Coronary artery (tissue), 2 donors: Measurements from ENCODE around the gene TREH.

Source experiments
- DNase-seq: peaks from one replicate; pipeline ENCODE4 v3.0.0-alpha.2; 2017; ENCODE audit warnings: low spot score
- H3K27ac ChIP-seq, 2 donors: fragments of 200-600 bp; sonication (generic); one replicate each; pipeline ENCODE4 v1.5.1; 2016 to 2019
- H3K4me3 ChIP-seq: fragments of 200-600 bp; sonication (generic); 2 replicates; pipeline ENCODE4 v1.5.1; 2016; ENCODE audit warnings: mild to moderate bottlenecking, moderate library complexity
- TF ChIP-seq, protein P1 (sequence below): fragments of 200-600 bp; sonication (generic); IDR thresholded peaks from one replicate; pipeline ENCODE4 v1.5.1; 2019; ENCODE audit warnings: antibody characterized with exemption

TREH gene

DNA sequence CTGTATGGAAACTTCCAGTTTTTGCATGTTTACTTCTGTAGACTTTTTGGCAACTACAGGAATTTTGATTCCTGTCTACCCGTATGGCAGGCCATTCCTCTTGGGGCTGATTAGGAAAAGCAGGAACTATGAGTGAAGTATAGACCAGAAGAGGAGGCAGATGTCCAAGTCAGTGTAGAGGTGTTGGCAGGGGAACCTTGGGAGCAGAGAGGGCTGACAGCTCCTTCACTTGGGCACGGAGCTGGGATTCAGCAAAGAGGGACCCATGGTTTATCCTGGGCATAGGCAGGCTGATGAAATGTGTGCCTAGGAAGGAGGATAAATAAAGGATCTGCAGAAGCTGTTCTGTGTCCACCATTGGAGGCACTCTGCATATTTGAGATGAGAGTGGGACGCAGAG lies 33.1 kb downstream of the TREH start:
- DNase-seq: no peak

DNA sequence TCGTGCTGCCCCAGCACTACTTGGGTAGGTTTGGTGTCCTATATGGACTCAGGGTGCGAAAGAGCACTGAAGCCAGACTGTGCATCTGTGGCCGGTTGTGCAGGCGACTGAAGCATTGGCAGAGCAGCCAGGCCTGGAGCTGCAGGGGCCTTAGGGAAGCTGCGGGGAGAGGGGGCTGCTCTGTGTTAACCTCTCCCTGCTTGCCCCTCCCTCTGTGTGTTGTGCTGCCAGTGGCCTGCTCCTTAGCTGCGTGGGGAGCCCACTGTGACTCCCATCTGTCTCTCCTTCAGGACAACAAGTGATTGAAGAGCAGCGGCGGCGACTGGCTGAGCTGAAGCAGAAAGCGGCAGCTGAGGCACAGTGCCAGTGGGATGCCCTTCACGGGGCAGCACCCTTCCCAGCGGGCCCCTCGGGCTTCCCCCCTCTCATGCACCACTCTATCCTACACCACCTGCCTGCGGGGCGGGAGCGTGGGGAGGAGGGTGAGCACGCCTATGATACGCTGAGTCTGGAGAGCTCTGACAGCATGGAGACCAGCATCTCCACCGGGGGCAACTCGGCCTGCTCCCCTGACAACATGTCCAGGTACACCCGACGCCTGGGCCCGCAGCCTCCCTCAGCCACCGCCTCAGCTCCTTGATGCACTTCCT lies 34.3 kb downstream of the TREH start:
- no peak for DNase-seq
- peak overlapping the region in 1 of 2 donors; percentile 28 for H3K27ac ChIP-seq
- TF ChIP-seq, protein P1, sequence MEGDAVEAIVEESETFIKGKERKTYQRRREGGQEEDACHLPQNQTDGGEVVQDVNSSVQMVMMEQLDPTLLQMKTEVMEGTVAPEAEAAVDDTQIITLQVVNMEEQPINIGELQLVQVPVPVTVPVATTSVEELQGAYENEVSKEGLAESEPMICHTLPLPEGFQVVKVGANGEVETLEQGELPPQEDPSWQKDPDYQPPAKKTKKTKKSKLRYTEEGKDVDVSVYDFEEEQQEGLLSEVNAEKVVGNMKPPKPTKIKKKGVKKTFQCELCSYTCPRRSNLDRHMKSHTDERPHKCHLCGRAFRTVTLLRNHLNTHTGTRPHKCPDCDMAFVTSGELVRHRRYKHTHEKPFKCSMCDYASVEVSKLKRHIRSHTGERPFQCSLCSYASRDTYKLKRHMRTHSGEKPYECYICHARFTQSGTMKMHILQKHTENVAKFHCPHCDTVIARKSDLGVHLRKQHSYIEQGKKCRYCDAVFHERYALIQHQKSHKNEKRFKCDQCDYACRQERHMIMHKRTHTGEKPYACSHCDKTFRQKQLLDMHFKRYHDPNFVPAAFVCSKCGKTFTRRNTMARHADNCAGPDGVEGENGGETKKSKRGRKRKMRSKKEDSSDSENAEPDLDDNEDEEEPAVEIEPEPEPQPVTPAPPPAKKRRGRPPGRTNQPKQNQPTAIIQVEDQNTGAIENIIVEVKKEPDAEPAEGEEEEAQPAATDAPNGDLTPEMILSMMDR: no peak
- no peak overlapping the region for H3K4me3 ChIP-seq

More for the DNA sequence above, 33.1 kb downstream of the TREH start:
- H3K27ac ChIP-seq: no peak overlapping the region
- TF ChIP-seq, protein P1: no peak
- H3K4me3 ChIP-seq: no peak overlapping the region

- no peak for DNase-seq
- Histone ChIP-seq H3K4me3 (no peak overlapping the region), H3K27ac (no peak overlapping the region)
- TF ChIP-seq, protein P1: no peak
Measured at GRCh38 chr11:118644496-118644895, 35.0 kb downstream of the TREH start.

DNA sequence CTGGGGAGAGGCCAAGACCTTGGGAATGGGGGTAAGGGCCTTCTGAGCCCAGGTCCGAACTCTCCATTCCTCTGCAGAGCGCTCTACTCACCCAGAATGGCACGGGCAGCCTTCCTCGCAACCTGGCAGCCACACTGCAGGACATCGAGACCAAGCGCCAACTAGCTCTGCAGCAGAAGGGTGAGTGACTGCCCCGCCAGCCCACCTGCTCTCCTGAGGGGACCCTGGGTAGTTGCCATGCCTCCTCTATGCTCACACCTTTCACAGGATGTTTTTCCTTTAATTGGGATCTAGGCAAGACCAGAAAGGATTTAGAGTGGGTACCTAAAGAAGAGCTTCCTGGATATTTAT lies 35.5 kb downstream of the TREH start:
- Histone ChIP-seq H3K4me3 (no peak overlapping the region), H3K27ac (peak overlapping the region in 1 of 2 donors; percentile 28)
- TF ChIP-seq, protein P1: no peak
- no peak for DNase-seq

DNA sequence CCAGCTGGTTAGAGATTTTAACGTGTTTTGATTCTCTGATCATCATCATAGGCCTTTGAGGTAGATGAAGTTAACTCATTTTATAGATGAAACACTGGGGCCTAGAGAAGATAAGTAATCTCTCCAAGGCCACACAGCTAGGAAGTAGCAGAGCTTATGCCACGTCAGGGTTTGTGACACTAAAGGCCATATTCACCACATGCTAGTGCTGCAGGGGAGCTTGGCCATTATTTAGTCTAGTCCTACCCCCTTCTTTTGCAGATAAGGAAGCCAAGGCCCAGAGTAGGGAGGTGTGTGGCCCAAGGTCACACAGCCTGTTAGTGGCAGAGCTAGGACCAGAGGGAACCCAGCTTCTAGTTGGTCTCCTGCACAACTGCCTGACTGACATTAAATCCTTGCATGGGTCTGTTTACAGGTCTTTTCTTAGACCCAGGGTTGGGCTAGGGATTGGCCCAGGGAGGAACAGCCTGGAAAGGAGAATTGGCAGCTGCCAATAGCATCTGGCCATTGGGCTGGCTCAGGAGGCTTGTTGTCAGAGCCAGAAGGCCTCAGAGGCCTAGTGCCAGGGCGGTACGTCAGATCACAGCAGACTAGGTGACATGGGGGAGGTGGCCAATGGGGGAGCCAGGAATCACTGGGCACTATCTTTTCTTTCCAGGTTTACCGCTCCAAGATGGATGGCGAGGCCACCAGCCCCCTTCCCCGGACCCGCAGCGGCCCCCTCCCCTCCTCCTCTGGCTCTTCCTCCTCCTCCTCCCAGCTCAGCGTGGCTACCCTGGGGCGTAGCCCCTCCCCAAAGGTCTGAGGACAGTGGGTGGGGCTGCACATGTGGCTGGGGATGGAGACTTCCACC lies 36.1 kb downstream of the TREH start:
- peak overlapping the region in 1 of 2 donors; percentile 28 for H3K27ac ChIP-seq
- TF ChIP-seq, protein P1: no peak
- DNase-seq: no peak
- H3K4me3 ChIP-seq: no peak overlapping the region

DNA sequence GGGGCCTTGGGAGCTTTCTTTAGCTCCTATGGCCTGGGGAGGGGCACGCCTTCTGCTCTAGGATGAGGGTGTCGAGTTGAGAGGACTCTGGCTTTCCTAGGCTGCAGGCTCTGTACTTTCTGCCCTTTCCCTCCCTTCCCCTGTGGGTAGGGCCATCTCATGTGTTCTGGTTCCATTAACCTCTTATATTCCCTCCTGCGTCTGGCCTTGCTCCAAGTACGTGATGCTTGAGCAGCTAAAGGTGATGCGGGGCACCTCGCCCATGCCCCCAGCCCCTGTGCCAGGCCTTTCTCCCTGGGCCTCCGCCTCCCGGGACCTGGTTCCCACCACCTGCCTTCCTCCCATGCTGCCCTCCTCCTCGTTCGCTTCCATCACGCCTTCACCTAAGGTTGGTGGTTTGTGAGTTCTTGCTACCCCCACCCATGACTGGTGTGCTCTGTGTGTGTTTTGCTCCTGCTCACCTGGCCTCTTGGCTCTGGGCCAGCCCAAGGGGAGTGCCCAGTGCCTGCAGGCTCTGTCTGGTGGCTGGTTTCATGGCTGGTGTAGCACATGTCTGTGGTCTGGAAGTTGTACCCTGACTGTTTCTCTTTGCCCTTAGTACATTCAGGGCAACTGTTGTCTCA lies 37.9 kb downstream of the TREH start:
- TF ChIP-seq, protein P1: no peak
- Histone ChIP-seq H3K4me3 (no peak overlapping the region), H3K27ac (no peak overlapping the region)
- no peak for DNase-seq
